Gastroesophageal sphincter (tissue), 3 donors: ENCODE data around the gene C1R.

Source experiments
- CTCF ChIP-seq, 4 experiments: fragments of 200-600 bp in 2 of 4; fragments of 450-650 bp in 2 of 4; sonication (generic) in 1 of 4; IDR thresholded peaks; one replicate each; pipeline ENCODE4 v1.5.1; 2017 to 2019; ENCODE audit warnings: antibody characterized with exemption in 4 of 4, mild to moderate bottlenecking in 2 of 4, moderate library complexity in 2 of 4
- POLR2AphosphoS5 ChIP-seq: sonication (generic); formaldehyde crosslinking; IDR thresholded peaks from one replicate; pipeline ENCODE4 v1.6.1; 2017; ENCODE audit warnings: antibody characterized with exemption

GRCh38 chr12:7075518-7075917 lies 16.7 kb downstream of the C1R start:
- no peak for TF ChIP-seq CTCF (IDR thresholded peaks at IDR 0.05)
- no peak for TF ChIP-seq POLR2AphosphoS5
